Measurements from ENCODE around the gene PEAK3. TPM values are rescaled to one million over a fixed set of nuclear protein-coding genes. Genes with fewer than 3 reads are reported as not detected.

PEAK3 gene
- total and polyA plus RNA-seq, 2 experiments from 2014 or later, result 0.15 TPM; not detected in 1

DNA sequence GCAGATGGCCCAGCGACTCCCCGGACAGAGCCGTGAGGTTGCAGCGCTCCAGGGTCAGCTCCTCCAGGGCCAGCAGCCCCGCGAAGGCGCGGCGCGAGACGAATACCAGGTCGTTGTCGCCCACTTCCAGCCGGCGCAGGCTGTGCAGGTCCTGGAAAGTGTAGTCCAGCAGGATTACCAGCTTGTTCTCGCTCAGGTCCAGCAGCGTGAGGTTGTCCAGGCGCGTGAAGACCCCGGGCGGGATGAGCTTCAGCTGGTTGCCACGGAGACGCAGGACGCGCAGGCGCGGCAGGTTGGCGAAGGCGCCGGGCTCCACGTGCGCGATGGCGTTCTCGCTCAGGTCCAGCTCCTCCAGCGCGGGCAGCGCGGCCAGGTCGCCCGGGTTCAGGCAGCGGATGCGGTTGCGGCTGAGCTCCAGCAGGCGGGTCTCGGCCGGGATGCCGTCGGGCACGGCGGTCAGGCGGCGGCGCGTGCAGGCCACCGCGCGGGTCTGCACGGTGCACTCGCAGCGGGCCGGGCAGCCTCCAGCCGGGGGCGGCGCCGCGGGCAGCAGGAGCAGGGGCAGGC lies 9.3 kb upstream of the PEAK3 start:
- Histone ChIP-seq H3K4me3 (no peak overlapping the region), H3K9me3 (ENCODE audit: low read depth) (no peaks in the 10 kb centered on the region), H3K4me2 (peak overlapping the region; percentile 80), H3K27me3 (peaks cover 85% of the 10 kb centered on the region), H3K9me2 (replicated peaks; ENCODE audit: insufficient read depth) (no peaks in the 10 kb centered on the region), H4K20me1 (ENCODE audit: insufficient read depth, poor library complexity, severe bottlenecking) (peaks cover 3% of the 10 kb centered on the region), H3K79me2 (no peaks in the 10 kb centered on the region), H3K4me1 (ENCODE audit: insufficient read depth) (peaks cover 15% of the 10 kb centered on the region), H3K27ac (no peak overlapping the region), H2AFZ (no peak overlapping the region), H3K36me3 (replicated peaks; ENCODE audit: insufficient read depth, low read depth) (no peaks in the 10 kb centered on the region)
- TF ChIP-seq EZH2phosphoT487 (IDR thresholded peaks at IDR 0.05; ENCODE audit: low read depth, severe bottlenecking, unreplicated experiment), result no peak
- TF ChIP-seq EZH2 (IDR thresholded peaks at IDR 0.05; ENCODE audit: borderline replicate concordance), result no peak
- no peak for TF ChIP-seq CTCF (IDR thresholded peaks at IDR 0.05; ENCODE audit: poor library complexity)
- WGBS (ENCODE audit: low lambda C conversion rate, missing lambda C conversion rate), result 2% methylated on average over 62 of the region's 67 CpGs
- DNase-seq (ENCODE audit: low spot score), result no peak

GRCh38 chr19:2290441-2291184 lies 8.6 kb upstream of the PEAK3 start:
- no peaks in the 10 kb centered on the region for H3K9me3 ChIP-seq (ENCODE audit: low read depth)
- no peak overlapping the region for H3K27ac ChIP-seq
- DNase-seq (ENCODE audit: low spot score), result no peak
- H3K36me3 ChIP-seq (replicated peaks; ENCODE audit: insufficient read depth, low read depth), result no peaks in the 10 kb centered on the region
- H3K4me3 ChIP-seq, result no peak overlapping the region
- H3K4me1 ChIP-seq (ENCODE audit: insufficient read depth), result peaks cover 15% of the 10 kb centered on the region
- TF ChIP-seq EZH2 (IDR thresholded peaks at IDR 0.05; ENCODE audit: borderline replicate concordance) (peak; percentile 16), CTCF (IDR thresholded peaks at IDR 0.05; ENCODE audit: poor library complexity) (no peak), EZH2phosphoT487 (IDR thresholded peaks at IDR 0.05; ENCODE audit: low read depth, severe bottlenecking, unreplicated experiment) (no peak)
- no peak overlapping the region for H2AFZ ChIP-seq
- H4K20me1 ChIP-seq (ENCODE audit: insufficient read depth, poor library complexity, severe bottlenecking), result peaks cover 3% of the 10 kb centered on the region
- H3K4me2 ChIP-seq, result peak overlapping the region; percentile 80
- H3K9me2 ChIP-seq (replicated peaks; ENCODE audit: insufficient read depth), result no peaks in the 10 kb centered on the region
- peaks cover 85% of the 10 kb centered on the region for H3K27me3 ChIP-seq
- 6% methylated on average over 81 of the region's 82 CpGs for WGBS (ENCODE audit: low lambda C conversion rate, missing lambda C conversion rate)
- no peaks in the 10 kb centered on the region for H3K79me2 ChIP-seq

DNA sequence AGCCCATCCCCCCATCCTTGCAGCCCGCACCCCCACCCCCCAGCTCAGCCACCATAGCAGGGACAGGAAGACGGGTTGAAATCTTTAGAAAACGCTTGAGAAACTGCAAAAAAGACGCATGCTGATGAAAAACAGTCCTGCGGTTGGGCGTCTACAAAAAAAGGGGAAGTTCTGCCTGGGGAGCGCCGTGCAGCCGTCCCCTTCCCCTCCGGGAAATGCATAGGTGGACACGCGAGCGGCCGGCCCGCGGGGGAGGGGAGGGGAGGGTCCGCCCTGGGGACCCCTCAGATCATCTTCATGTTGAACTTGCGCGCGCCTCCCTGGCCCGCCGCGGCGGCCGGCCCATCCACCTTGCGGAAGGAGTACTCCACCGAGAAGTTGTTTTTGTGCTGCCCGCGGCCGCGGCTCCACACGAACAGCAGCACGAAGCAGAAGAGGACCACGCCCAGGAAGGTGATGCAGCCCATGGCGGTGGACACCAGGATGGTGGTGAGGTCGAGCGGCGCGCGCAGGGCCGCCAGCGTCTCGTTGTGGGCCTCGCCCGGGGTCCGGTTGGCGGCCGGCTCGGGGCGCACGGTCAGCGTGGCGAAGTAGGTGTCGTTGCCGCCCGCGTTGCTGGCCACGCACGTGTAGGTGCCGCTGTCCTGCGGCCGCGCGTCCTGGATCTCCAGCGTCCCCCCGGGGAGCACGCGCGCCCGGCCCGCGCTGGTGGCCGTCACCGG lies 7.9 kb upstream of the PEAK3 start:
- peak; percentile 27 for TF ChIP-seq EZH2phosphoT487 (IDR thresholded peaks at IDR 0.05; ENCODE audit: low read depth, severe bottlenecking, unreplicated experiment)
- peak; percentile 77 for TF ChIP-seq EZH2 (IDR thresholded peaks at IDR 0.05; ENCODE audit: borderline replicate concordance)
- TF ChIP-seq CTCF (IDR thresholded peaks at IDR 0.05; ENCODE audit: poor library complexity), result no peak

More for the DNA sequence above, 7.9 kb upstream of the PEAK3 start:
- peaks cover 80% of the 10 kb centered on the region for H3K27me3 ChIP-seq
- H3K36me3 ChIP-seq (replicated peaks; ENCODE audit: insufficient read depth, low read depth), result no peaks in the 10 kb centered on the region
- H2AFZ ChIP-seq, result no peak overlapping the region
- peaks cover 3% of the 10 kb centered on the region for H4K20me1 ChIP-seq (ENCODE audit: insufficient read depth, poor library complexity, severe bottlenecking)
- no peaks in the 10 kb centered on the region for H3K9me2 ChIP-seq (replicated peaks; ENCODE audit: insufficient read depth)
- no peak overlapping the region for H3K4me3 ChIP-seq
- H3K79me2 ChIP-seq, result no peaks in the 10 kb centered on the region
- H3K27ac ChIP-seq, result no peak overlapping the region
- 4% methylated on average over 58 of the region's 74 CpGs for WGBS (ENCODE audit: low lambda C conversion rate, missing lambda C conversion rate)
- H3K9me3 ChIP-seq (ENCODE audit: low read depth), result no peaks in the 10 kb centered on the region
- peaks cover 15% of the 10 kb centered on the region for H3K4me1 ChIP-seq (ENCODE audit: insufficient read depth)
- DNase-seq (ENCODE audit: low spot score), result no peak
- peak overlapping the region; percentile 80 for H3K4me2 ChIP-seq

All from hepatocyte (in vitro differentiated cells).